Stimulated activated memory B cell treated with anti-CD40 and anti-IgM and Interleukin-4, amounts not matched to agents 10 μg/mL and 1 μg/mL and 100 μg/mL, for 72 hours (primary cell): ENCODE results near the gene KIF19.
"Not testable (repeated sequence)": the region's sequence is repeated elsewhere in the genome, so short reads cannot be mapped to it uniquely, and the experiment has no call there.

Experiments
- ATAC-seq: fragments of 150-1000 bp; cut with Tn5 transposase; 2 replicates; pipeline ENCODE4 v1.10.0; 2021
- H3K27ac Mint-ChIP-seq: one replicate; pipeline ENCODE4 v1.8.0; 2022; ENCODE audit warnings: mild to moderate bottlenecking, mixed read lengths
- H3K27me3 Mint-ChIP-seq: one replicate; pipeline ENCODE4 v1.8.0; 2022; ENCODE audit warnings: mixed read lengths
- H3K36me3 Mint-ChIP-seq: one replicate; pipeline ENCODE4 v1.8.0; 2022; ENCODE audit warnings: mixed read lengths
- H3K4me1 Mint-ChIP-seq: one replicate; pipeline ENCODE4 v1.8.0; 2022; ENCODE audit warnings: mixed read lengths
- H3K4me3 Mint-ChIP-seq: one replicate; pipeline ENCODE4 v1.8.0; 2022; ENCODE audit warnings: mild to moderate bottlenecking, moderate library complexity, mixed read lengths
- H3K9me3 Mint-ChIP-seq: one replicate; pipeline ENCODE4 v1.8.0; 2022; ENCODE audit warnings: mixed read lengths

KIF19 gene

GRCh38 chr17:74394275-74394950 lies 68.4 kb downstream of the KIF19 start:
- Mint-ChIP-seq H3K27ac (no peak overlapping the region), H3K27me3 (peaks cover 26% of the 10 kb centered on the region), H3K36me3 (no peaks in the 10 kb centered on the region), H3K9me3 (no peaks in the 10 kb centered on the region), H3K4me3 (no peak overlapping the region), H3K4me1 (no peaks in the 10 kb centered on the region)
- no peak for ATAC-seq

DNA sequence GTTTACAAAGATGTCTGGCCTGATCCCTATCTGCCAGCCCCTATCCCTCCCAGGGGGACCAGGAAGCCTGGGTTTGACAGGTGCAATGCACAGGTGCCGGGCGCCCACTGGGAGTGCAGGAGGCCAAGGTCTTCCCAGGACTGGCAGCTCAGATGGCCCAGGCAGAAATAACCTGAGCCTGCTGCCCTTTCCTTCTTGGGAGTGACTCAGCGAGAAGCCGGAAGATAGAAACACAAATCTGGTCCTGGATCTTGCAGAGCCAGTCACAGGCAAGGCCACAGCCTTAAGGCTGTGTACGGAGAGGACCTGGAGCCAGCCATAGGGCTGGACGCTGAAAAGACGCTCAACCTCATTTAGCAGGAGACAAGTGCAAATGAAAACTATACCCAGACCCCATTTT lies 69.0 kb downstream of the KIF19 start:
- H3K4me1 Mint-ChIP-seq: no peaks in the 10 kb centered on the region
- H3K4me3 Mint-ChIP-seq: no peak overlapping the region
- no peak overlapping the region for H3K27ac Mint-ChIP-seq
- H3K9me3 Mint-ChIP-seq: no peaks in the 10 kb centered on the region
- no peaks in the 10 kb centered on the region for H3K36me3 Mint-ChIP-seq
- ATAC-seq: no peak
- H3K27me3 Mint-ChIP-seq: peaks cover 26% of the 10 kb centered on the region

GRCh38 chr17:74396567-74396966 lies 70.5 kb downstream of the KIF19 start:
- H3K27me3 Mint-ChIP-seq: peaks cover 36% of the 10 kb centered on the region
- H3K27ac Mint-ChIP-seq: no peak overlapping the region
- no peaks in the 10 kb centered on the region for H3K36me3 Mint-ChIP-seq
- H3K4me1 Mint-ChIP-seq: no peaks in the 10 kb centered on the region
- H3K4me3 Mint-ChIP-seq: no peak overlapping the region
- no peaks in the 10 kb centered on the region for H3K9me3 Mint-ChIP-seq
- no peak for ATAC-seq

DNA sequence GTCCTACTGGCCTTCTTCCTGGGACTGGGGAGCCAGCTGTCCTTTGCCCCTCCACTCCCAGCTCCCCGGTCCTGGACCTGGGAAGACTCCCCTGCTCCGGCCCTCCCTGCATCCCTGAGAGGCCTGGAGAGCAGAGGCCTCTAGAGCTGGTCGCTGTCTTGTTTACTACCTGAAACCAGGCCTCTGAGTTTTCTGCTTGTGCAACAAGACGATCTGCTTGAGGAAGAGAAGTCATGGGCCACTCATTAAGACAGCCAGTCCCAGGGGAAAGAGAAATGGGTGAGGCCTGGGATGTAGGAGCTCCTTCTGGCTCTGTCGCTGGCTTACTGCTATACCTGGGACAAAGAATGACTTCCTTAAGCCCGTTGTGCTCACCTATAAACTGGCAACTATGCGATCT lies 76.0 kb downstream of the KIF19 start:
- Mint-ChIP-seq H3K9me3 (no peaks in the 10 kb centered on the region), H3K4me3 (no peak overlapping the region), H3K27ac (no peak overlapping the region), H3K27me3 (peaks cover 49% of the 10 kb centered on the region), H3K4me1 (no peaks in the 10 kb centered on the region), H3K36me3 (no peaks in the 10 kb centered on the region)
- ATAC-seq: no peak

DNA sequence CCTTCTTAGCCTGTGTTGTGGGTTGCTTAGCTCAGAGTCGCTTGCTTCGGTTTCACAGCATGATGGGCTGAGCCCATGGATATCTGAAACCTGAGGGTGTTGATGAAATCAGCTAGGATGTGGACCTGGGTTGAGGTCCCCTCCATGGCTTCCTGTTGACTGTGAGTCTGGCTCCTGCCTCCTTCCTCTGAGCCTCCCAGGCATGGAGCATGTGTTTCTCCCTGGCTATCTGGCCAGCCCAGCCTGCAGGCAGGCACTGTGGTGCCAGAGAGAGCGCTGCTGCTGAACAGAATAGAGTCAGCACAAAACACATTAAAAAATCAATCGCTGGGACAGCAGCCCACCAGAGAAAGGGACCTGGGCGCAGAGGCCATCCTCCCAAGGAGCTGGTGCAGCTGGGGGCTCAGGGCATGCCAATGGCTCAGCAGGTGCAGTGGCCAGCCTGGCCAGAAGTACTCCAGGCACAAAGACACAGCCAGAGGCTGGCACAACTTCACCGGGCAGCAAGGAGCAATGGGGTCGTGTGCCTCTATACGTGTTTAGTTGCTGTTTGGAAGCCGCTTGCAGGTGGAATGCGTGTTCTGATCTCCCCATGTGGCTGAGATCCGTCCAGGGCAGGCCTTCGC lies 77.6 kb downstream of the KIF19 start:
- Mint-ChIP-seq H3K27ac (no peak overlapping the region), H3K9me3 (no peaks in the 10 kb centered on the region), H3K4me1 (no peaks in the 10 kb centered on the region), H3K4me3 (no peak overlapping the region), H3K36me3 (no peaks in the 10 kb centered on the region), H3K27me3 (peaks cover 49% of the 10 kb centered on the region)
- no peak for ATAC-seq

DNA sequence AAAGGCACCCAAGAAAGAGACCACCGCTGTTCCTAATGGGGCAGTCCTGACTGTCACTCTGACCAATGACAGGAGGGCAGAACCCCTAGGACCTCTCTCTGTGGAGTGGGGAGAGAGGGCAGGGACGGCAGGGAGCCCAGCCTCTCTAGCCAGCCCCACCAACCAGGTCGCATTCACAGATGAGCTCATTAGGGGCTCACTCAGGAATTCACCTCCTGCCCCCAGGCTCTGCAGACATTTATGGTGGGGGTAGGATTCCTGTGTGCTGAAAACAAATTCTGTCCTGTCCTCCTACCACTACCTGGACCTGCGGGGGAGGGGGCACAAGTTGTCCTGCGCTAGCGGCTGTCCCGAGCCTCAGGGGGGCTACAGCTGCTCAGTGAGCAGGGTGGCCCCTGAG lies 78.2 kb downstream of the KIF19 start:
- no peaks in the 10 kb centered on the region for H3K36me3 Mint-ChIP-seq
- H3K4me3 Mint-ChIP-seq: no peak overlapping the region
- H3K4me1 Mint-ChIP-seq: no peaks in the 10 kb centered on the region
- H3K27ac Mint-ChIP-seq: no peak overlapping the region
- ATAC-seq: no peak
- peaks cover 49% of the 10 kb centered on the region for H3K27me3 Mint-ChIP-seq
- no peaks in the 10 kb centered on the region for H3K9me3 Mint-ChIP-seq

DNA sequence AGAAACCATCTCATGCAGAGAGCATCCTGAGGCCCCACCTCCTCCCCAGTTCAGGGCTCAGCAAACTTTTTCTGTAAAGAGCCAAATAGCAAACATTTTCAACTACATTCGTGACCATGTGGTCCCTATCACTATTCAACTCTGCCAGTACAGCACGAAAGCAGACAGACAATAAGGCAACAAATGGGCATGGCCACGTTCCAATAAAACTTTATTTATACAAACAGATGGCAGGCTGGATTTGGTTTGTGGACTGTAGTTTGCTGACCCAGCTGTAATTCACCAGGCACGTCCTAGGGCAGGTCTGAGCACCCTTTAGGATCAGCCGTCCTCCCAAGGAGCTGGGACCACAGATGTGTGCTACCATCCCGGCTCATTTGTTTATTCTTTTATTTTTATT lies 78.8 kb downstream of the KIF19 start:
- ATAC-seq: no peak
- no peaks in the 10 kb centered on the region for H3K36me3 Mint-ChIP-seq
- no peak overlapping the region for H3K27ac Mint-ChIP-seq

DNA sequence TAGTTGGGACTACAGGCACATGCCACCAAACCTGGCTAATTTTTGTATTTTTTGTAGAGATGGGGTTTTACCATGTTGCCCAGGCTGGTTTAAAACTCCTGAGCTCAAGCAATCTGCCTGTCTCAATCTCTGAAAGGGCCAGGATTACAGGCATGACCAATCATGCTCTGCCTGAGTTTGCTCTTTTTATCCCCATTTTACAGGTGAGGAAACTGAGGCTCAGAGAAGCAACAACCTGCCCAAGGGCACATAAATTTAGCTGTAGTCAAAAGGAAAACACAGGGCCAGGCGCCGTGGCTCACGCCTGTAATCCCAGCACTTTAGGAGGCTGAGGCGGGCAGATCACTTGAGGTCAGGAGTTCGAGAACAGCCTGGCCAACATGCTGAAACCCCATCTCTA lies 79.3 kb downstream of the KIF19 start:
- H3K4me3 Mint-ChIP-seq, H3K9me3 Mint-ChIP-seq, H3K36me3 Mint-ChIP-seq, H3K27ac Mint-ChIP-seq, ATAC-seq, H3K4me1 Mint-ChIP-seq: not testable (repeated sequence)
- H3K27me3 Mint-ChIP-seq: peaks cover 51% of the 10 kb centered on the region

More for the DNA sequence above, 78.8 kb downstream of the KIF19 start:
- Mint-ChIP-seq H3K4me3 (no peak overlapping the region), H3K9me3 (no peaks in the 10 kb centered on the region), H3K4me1 (no peaks in the 10 kb centered on the region), H3K27me3 (peaks cover 49% of the 10 kb centered on the region)
